ENCODE results near the gene LRRFIP1.

LRRFIP1 gene

DNA sequence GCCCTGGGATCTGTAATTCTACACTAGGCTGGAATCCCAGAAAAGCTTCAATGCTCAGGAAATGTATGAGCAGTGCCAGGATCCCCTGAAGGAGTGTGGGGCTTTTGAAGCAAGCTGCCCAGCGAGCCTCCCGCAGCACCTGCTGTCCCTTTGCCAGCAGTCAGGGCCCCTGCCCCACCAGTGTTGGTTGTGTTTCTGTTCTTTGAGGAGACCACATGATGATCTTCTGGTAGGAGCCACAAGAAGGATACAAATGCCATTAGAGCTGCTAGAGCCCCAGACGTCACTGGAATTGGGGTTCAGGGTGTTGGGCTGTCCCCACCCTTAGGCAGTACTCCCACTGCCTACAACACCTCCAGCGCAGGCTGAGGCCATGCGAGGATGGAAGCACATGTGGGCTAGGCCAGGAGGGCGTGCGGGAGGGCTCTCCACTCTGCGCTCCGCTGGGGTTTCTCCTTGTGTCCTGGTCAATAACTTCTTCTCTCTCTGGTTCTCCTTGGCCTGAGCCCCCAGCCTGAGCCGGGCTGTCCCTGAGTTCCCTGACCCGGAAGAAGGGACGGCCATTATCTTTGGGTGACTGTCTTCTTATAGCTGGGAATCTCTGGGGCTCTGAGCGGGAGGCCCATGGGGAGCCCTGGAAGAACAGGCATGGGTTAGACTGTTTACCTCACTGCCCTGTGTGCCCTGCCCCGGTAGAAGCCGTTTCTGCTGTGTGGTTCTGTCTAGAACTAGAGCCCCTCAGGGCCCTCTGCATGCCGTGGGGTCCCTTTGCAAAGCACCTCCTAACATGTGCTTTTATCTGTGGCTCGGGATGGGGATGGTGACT is 73.9 kb downstream of the LRRFIP1 start:
- no peak for TF ChIP-seq EZH2phosphoT487 (IDR thresholded peaks at IDR 0.05; ENCODE audit: low read depth)
- TF ChIP-seq, protein P1, sequence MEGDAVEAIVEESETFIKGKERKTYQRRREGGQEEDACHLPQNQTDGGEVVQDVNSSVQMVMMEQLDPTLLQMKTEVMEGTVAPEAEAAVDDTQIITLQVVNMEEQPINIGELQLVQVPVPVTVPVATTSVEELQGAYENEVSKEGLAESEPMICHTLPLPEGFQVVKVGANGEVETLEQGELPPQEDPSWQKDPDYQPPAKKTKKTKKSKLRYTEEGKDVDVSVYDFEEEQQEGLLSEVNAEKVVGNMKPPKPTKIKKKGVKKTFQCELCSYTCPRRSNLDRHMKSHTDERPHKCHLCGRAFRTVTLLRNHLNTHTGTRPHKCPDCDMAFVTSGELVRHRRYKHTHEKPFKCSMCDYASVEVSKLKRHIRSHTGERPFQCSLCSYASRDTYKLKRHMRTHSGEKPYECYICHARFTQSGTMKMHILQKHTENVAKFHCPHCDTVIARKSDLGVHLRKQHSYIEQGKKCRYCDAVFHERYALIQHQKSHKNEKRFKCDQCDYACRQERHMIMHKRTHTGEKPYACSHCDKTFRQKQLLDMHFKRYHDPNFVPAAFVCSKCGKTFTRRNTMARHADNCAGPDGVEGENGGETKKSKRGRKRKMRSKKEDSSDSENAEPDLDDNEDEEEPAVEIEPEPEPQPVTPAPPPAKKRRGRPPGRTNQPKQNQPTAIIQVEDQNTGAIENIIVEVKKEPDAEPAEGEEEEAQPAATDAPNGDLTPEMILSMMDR (IDR thresholded peaks at IDR 0.05; ENCODE audit: low read depth, low read length) = no peak
- peaks cover 69% of the 10 kb centered on the region for H3K79me2 ChIP-seq (ENCODE audit: low read length)
- H3K27ac ChIP-seq (ENCODE audit: low read length) = peak overlapping the region; percentile 60; the same call in 1 of the 2 replicates
- H3K4me2 ChIP-seq (ENCODE audit: low read length) = peak overlapping the region; percentile 88
- no peaks in the 10 kb centered on the region for H3K9me3 ChIP-seq (ENCODE audit: insufficient read depth, low read length)
- no peak overlapping the region for H2AFZ ChIP-seq (ENCODE audit: low read depth, low read length)
- H4K20me1 ChIP-seq (ENCODE audit: insufficient read depth, low read length) = peaks cover 74% of the 10 kb centered on the region
- 0 out of 2 replicates have a peak overlapping the region, but pooled peaks have one; percentile 13 for H3K9ac ChIP-seq (ENCODE audit: low read length)
- H3K27me3 ChIP-seq (ENCODE audit: low read depth, low read length) = no peaks in the 10 kb centered on the region
- H3K36me3 ChIP-seq (replicated peaks; ENCODE audit: low read depth, low read length) = no peaks in the 10 kb centered on the region
- H3K4me3 ChIP-seq (ENCODE audit: low read length) = 0 out of 2 replicates have a peak overlapping the region, but pooled peaks have one; percentile 56
- H3K4me1 ChIP-seq (ENCODE audit: low read length) = peaks cover 57% of the 10 kb centered on the region

DNA sequence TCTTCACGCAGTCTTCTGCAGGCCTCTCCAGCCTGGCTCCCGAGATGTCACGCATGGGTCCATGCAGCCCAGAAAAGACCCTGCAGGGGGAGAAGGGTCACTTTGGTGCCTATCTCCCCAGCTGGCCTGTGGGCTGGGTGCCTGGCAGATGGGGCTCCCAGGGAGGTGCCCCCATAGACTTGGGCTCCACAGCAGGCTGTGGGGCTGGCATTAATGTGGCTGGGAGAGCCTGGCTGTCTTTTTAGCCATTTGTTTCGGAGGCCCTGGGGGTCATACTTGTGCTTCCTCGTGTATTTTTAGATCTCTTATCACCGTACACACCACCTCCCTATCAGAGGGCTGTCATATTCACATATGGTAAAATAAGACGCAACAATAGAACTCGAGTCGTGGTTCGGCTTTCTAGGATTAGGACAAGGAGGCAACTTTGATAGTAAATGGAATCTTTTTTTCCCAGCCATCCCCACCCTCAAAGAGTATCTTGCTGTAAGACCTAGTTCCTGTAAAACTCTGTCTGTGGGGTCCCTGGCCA is 74.5 kb downstream of the LRRFIP1 start:
- H3K79me2 ChIP-seq (ENCODE audit: low read length) = peaks cover 62% of the 10 kb centered on the region
- no peak overlapping the region for H3K9ac ChIP-seq (ENCODE audit: low read length)
- peak overlapping the region; percentile 45 for H3K4me2 ChIP-seq (ENCODE audit: low read length)
- H4K20me1 ChIP-seq (ENCODE audit: insufficient read depth, low read length) = peaks cover 68% of the 10 kb centered on the region
- peaks cover 50% of the 10 kb centered on the region for H3K4me1 ChIP-seq (ENCODE audit: low read length)
- H3K27me3 ChIP-seq (ENCODE audit: low read depth, low read length) = no peaks in the 10 kb centered on the region
- H3K4me3 ChIP-seq (ENCODE audit: low read length) = no peak overlapping the region
- H3K36me3 ChIP-seq (replicated peaks; ENCODE audit: low read depth, low read length) = no peaks in the 10 kb centered on the region
- H3K9me3 ChIP-seq (ENCODE audit: insufficient read depth, low read length) = no peaks in the 10 kb centered on the region
- H2AFZ ChIP-seq (ENCODE audit: low read depth, low read length) = no peak overlapping the region
- no peak overlapping the region for H3K27ac ChIP-seq (ENCODE audit: low read length)
- TF ChIP-seq EZH2phosphoT487 (IDR thresholded peaks at IDR 0.05; ENCODE audit: low read depth) = no peak
- TF ChIP-seq, protein P1 (IDR thresholded peaks at IDR 0.05; ENCODE audit: low read depth, low read length) = no peak

DNA sequence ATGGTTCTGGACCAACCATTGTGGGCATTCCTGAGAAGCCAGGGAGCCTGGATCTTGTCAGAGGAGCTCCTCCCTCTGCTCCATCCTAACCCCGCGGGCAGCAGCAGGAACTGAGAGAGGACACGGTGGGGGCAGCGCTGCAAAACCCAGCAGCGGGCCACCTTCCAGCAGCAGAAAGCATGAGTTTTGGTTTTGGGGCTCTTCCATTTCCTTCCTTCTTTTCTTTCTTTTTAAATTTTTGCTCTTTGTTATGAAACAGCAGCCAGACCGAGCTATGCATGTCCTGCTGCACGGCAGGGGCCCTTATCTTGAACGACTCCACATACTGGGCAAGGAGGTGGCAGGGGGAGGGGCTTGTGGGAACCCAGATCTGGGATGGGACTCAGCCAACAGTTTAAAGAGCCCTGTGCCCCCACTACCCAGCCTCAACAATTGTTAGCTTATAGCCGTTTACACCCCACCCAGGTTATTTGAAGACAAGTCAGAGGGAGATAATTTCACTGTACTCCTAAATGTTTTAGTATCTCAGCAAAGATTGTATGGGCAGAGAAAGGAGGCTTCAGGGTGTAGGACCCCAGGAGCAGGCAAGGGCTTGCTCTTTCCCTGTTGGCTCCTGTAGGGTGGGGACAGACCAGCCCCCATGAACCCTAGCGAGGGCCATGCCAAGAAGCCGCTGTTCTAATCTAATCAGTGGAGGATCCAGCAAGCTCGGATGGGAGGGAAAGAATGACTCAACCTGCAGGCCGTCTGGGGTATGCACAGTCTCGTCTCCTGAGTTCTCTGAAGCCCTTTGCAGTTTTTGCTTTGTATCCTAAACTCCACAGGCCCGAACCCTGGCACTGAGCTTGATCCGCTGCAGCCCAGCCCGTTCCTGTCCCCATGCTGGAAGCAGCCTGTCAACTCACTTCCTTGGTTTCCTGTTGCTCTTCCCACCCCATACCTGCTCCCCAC is 75.3 kb downstream of the LRRFIP1 start:
- Histone ChIP-seq H3K4me1 (ENCODE audit: low read length) (peaks cover 42% of the 10 kb centered on the region), H3K9me3 (ENCODE audit: insufficient read depth, low read length) (no peaks in the 10 kb centered on the region), H3K36me3 (replicated peaks; ENCODE audit: low read depth, low read length) (no peaks in the 10 kb centered on the region), H3K27me3 (ENCODE audit: low read depth, low read length) (no peaks in the 10 kb centered on the region), H4K20me1 (ENCODE audit: insufficient read depth, low read length) (peaks cover 64% of the 10 kb centered on the region), H3K27ac (ENCODE audit: low read length) (no peak overlapping the region), H3K9ac (ENCODE audit: low read length) (0 out of 2 replicates have a peak overlapping the region, but pooled peaks have one; percentile 4), H3K4me2 (ENCODE audit: low read length) (peak overlapping the region; percentile 45), H3K79me2 (ENCODE audit: low read length) (peaks cover 58% of the 10 kb centered on the region), H2AFZ (ENCODE audit: low read depth, low read length) (no peak overlapping the region), H3K4me3 (ENCODE audit: low read length) (no peak overlapping the region)
- TF ChIP-seq, protein P1 (IDR thresholded peaks at IDR 0.05; ENCODE audit: low read depth, low read length) = no peak
- TF ChIP-seq EZH2phosphoT487 (IDR thresholded peaks at IDR 0.05; ENCODE audit: low read depth) = no peak
